Astrocyte of the spinal cord (primary cell): ENCODE data around the gene PRICKLE4.
A peak's percentile ranks its signal among the peaks of the same experiment; 100 is the strongest.

Experiments used
- DNase-seq: peaks from one replicate; pipeline ENCODE4 v3.0.0; 2011; ENCODE audit warnings: low read depth, low spot score
- H3K4me3 ChIP-seq: 2 replicates; pipeline ENCODE4 v1.5.1; 2011; ENCODE audit warnings: low read depth, mild to moderate bottlenecking, low read length, moderate library complexity
- in situ Hi-C: cut with HindIII; loops from 2 replicates; pipeline ENCODE4 v1.10.0; 2017; ENCODE audit warnings: low sequenced_read_pairs
- TF ChIP-seq, protein P1 (sequence below): IDR thresholded peaks from 2 replicates; pipeline ENCODE4 v1.5.1; 2012; ENCODE audit warnings: low read depth, mild to moderate bottlenecking, low read length, inconsistent platforms

The PRICKLE4 gene

GRCh38 chr6:41734666-41735426, 45.7 kb upstream of the PRICKLE4 start:
- DNase-seq = peak; percentile 87
- peak overlapping the region; percentile 67 for H3K4me3 ChIP-seq
- TF ChIP-seq, protein P1, sequence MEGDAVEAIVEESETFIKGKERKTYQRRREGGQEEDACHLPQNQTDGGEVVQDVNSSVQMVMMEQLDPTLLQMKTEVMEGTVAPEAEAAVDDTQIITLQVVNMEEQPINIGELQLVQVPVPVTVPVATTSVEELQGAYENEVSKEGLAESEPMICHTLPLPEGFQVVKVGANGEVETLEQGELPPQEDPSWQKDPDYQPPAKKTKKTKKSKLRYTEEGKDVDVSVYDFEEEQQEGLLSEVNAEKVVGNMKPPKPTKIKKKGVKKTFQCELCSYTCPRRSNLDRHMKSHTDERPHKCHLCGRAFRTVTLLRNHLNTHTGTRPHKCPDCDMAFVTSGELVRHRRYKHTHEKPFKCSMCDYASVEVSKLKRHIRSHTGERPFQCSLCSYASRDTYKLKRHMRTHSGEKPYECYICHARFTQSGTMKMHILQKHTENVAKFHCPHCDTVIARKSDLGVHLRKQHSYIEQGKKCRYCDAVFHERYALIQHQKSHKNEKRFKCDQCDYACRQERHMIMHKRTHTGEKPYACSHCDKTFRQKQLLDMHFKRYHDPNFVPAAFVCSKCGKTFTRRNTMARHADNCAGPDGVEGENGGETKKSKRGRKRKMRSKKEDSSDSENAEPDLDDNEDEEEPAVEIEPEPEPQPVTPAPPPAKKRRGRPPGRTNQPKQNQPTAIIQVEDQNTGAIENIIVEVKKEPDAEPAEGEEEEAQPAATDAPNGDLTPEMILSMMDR = no peak
- in situ Hi-C loops = no loop called here

DNA sequence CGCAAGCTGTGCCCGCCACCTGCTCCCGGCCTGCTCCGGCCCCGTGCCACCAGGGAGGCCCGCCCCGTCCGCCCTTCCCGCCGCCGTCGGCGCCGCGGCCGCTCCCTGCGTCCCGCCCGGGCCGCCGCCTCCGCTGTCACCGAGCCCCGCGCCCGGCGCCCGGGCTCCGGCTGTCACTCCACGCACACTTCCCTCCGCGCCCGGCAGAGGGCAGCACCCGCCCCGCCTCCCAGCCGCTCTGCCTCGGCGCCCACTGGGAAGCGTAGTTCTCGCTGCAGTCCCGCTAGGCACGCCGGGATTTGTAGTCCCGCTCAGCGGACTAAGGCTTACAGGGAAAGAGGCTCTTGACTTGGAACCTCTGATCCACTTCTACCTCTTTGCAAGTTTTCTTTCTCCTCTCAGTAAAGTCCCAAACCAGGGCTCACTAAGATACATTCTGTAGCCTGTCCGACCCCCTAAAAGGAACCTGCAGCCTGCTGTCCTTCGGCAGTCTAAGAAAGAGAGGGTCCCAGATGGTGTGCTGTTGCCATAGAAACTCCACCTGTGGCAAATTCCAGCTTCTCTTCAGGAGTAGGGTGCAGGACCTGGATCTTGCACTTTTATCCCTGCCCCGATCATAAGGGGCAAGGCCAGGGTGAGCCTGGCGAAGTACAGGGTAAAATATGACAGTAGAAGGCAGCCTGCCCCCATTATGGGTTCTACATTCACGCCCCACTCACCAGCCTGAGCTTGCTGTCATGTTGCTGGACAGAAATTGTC, 45.0 kb upstream of the PRICKLE4 start, which contains the start of gene TFEB:
Gene TFEB, minus strand, starts transcription at position 182 of the 759 bp plus-strand sequence. CDS start 44,395 bp downstream, outside the sequence.
- peak within 1 kb of the TSS; percentile 67 for H3K4me3 ChIP-seq
- in situ Hi-C loops = no loop called here
- DNase-seq = peak; percentile 88
- TF ChIP-seq, protein P1 = peak; percentile 83

GRCh38 chr6:41736186-41736733, 44.3 kb upstream of the PRICKLE4 start:
- in situ Hi-C loops = no loop called here
- no peak overlapping the region for H3K4me3 ChIP-seq
- DNase-seq = no peak
- TF ChIP-seq, protein P1 = no peak

DNA sequence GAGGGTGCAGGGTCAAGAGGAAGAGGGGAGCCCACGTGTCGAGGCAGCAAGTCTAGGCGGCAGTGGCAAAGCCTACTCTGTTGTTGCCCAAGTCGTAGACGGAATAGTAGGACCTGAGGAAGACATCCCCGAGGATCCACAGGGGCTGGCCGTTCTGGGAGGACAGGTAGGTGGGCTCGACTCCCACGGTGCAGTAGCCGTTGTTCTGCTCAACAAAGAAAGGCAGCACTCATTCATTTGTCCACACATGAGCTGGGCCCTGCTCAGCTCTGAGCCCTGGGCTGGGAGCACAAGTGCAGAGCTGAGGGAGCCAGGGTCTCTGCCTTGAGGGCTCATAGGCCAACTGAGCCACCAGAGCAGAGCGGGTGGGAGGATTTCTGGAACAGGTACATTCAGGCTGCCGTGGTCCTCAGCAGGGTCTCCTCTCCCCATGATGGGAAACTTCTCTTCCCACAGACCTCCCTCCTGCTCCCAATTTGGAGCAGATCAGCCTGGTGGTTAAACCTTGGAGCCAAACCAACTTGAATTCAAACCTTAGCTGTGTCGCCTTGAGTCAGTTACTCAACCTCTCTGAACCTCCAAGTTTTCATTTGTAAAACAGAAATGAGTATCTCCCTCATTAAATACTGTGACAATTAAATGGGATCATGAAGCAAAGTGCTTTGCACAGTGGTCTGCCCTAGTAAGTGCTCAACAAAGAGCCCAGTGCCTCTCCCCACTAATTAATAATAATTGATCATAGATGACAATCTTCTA, 43.6 kb upstream of the PRICKLE4 start:
- TF ChIP-seq, protein P1 = no peak
- no peak for DNase-seq
- in situ Hi-C loops = no loop called here
- H3K4me3 ChIP-seq = no peak overlapping the region

- in situ Hi-C loops = no loop called here
- TF ChIP-seq, protein P1 = no peak
- no peak for DNase-seq
- no peak overlapping the region for H3K4me3 ChIP-seq
These were observed 42.9 kb upstream of the PRICKLE4 start for GRCh38 chr6:41737591-41738130.

DNA sequence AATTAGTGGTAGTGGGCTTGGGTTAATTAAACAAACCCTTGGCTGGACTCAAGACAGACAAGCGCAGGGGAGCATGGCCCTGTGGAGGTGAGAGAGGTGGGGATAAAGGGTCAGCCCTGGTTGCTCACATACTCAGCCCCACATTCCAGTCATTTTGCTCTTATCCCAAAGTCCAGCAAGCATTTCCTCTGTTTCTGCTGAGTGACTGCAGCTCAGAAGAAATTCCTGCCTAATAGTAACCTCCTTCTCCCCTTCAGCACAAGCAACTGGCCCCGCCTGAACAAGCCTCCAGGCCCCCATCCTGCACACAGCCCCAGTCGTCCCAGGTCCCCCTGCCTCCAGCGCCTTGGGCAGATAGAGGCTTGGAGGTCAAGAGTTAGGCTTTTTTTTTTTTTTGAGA, 41.5 kb upstream of the PRICKLE4 start:
- TF ChIP-seq, protein P1 = no peak
- in situ Hi-C loops = no loop called here
- no peak for DNase-seq
- no peak overlapping the region for H3K4me3 ChIP-seq
